ENCODE data around the gene B3GNT3.
"Not testable (repeated sequence)": the region's sequence is repeated elsewhere in the genome, so short reads cannot be mapped to it uniquely, and the experiment has no call there.

The B3GNT3 gene

GRCh38 chr19:17770613-17771012, 24.3 kb upstream of the B3GNT3 start:
- DNase-seq = no peak

DNA sequence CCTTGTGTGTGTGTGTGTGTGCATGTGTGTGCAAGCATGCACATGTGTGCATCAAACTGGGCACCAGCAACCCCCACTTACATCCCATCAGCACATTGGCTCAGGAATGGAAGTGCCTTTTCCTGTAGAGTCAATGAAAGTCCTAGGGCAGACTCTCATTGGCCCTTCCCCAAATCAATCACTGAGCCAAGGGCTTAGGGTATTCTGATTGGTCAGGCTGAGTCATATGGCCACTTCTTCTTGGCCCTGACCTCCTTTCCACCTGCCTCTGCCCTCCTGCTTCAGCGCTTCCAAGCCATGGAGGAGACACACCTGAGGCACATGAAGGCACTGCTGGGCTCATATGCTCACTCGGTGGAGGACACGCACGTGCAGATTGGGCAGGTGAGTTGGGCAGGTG, 22.8 kb upstream of the B3GNT3 start:
- DNase-seq = no peak

DNA sequence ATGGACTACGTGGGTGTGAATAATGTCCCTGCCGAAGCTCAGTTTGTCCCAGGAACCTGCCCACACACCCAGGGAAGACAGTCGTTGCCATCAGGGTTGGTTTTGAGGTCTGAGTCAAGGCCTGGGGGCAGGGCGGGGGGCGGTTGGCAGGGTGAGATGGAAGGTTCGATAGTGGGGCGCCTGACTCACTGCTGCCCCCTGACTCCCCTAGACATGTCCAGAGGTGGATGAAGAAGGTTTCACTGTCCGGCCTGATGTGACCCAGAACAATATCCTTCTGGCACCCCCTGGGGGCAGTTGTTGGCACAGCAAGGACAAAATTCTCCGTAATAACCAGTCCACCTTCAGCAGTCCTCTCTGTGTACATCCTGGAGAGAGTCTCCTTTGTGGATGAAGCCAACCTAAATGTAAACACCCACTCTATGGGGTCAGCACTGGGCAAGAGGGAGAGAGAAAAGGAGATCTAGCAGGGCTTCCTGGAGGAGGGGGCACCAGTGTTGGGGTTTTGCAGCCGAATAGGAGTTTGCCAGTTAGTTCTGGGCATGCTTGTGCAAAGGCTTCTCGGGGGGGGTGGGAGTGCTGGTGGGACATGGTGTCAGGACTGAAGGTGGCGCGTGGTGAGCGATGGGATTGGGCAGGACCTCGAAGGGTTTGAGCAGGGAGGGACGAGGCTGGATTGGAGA, 19.6 kb upstream of the B3GNT3 start:
- no peak for DNase-seq

DNA sequence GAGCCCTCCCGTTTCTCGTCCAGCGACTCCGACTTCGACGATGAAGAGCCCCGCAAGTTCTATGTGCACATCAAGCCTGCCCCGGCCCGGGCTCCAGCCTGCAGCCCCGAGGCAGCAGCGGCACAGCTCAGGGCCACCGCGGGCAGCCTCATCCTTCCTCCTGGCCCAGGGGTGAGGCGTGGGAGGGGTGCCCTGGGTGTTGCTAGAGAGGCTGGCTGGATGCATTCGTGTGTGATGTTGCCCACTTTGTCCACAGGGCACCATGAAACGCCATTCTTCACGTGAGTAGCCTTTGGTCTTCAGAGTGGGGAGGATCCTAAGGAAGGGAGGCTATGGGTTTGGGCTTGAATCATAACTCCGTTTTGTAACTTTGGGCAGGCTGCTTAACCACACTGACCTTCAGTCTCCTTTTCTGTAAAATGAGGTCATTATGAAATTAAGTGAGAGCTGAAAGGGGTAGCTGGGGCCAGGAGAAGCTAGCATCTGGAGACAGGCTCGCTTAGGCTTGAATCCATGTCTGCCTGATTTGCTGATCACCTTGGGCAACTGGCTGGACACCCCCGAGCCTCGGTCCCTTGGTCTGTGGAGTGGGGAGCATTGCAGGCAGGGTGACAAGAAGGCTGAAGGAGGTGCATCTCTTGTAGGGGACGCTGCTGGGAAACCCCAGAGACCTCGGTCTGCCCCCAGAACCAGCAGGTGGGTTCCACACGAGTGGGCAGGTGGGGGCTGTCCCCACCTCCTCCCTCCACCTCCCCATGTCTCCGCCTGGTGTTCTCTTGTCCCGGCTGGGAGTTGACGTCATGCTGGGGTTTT, 18.7 kb upstream of the B3GNT3 start:
- DNase-seq = no peak

DNA sequence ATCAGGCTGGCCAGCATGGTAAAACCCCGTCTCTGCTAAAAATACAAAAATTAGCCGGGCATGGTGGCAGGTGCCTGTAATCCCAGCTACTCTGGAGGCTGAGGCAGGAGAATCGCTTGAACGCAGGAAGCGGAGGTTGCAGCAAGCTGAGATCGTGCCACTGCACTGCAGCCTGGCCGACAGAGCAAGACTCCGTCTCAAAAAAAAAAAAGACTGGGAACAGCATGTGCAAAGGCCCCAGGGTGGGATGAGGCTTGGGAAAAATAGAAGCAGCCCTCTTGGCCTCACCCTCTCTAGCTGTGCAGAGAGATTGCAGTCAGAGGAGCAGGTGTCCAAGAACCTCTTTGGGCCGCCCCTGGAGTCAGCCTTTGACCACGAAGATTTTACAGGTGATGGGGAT, 17.1 kb upstream of the B3GNT3 start:
- not testable (repeated sequence) for DNase-seq

DNA sequence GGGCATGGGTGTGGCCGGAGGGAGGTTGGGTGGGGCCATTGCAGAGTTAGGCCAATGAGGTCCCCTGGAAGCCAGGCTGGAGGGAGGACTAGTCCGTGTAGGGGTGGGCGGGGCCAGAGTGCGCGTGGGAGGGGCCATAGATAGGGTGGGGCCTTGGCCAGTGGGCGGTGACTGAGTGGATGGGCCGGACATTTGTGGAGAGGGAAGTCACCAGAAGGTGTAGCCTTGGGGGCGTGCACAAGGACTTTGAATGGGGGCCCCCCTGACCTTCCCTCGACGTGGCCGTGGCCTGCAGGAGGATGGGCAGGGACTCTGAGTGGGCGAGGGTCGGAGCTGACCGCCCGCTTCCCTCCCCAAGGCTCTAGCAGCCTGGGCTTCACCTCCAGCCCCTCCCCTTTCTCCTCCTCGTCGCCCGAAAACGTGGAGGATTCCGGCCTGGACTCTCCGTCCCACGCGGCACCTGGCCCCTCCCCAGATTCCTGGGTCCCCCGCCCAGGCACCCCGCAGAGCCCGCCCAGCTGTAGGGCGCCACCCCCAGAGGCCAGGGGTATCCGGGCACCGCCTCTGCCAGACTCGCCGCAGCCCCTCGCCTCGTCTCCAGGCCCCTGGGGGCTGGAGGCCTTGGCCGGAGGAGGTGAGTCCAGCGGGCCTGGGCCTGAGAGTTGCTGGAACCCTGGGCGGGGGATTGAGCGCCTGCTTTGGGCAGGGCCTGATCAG, 16.5 kb upstream of the B3GNT3 start:
- no peak for DNase-seq

GRCh38 chr19:17778968-17779929, 15.7 kb upstream of the B3GNT3 start:
- no peak for DNase-seq

DNA sequence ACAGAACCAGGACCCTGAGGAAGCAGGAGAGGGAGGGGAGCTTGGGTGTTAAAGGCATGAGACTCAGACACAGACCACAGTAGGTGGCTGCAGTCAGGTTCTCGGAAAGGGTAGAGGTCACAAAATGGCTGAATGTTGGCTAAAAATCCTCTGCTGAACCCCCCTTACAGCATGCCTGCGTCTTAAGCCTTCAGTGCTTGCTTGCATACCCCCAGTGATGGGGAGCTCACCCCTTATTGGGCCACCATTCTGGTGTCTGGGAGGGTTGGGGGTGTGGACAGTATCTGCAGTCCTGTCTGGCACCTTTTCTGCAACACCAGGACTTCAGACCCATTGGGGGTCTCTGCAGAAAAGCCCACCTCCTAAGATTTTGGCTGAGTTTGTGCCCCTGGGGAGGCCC, 14.2 kb upstream of the B3GNT3 start:
- no peak for DNase-seq

DNA sequence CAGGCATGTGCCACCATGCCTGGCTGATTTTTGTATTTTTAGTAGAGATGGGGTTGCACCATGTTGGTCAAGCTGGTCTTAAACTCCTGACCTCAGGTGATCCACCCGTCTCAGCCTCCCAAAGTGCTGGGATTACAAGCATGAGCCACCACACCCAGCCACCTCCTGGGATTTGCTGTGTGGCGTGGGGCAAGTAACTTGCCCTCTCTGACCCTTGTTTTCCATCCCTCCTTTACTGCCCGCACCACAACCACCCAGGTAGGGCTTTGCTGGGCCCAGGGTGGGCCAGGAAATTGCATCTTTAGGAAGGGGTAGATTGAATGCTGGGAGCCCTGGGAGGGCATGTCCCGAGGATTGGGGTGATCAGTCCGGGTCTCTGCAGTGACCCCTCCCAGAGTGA, 11.2 kb upstream of the B3GNT3 start:
- DNase-seq = not testable (repeated sequence)

GRCh38 chr19:17784201-17785008, 10.5 kb upstream of the B3GNT3 start:
- DNase-seq = no peak

DNA sequence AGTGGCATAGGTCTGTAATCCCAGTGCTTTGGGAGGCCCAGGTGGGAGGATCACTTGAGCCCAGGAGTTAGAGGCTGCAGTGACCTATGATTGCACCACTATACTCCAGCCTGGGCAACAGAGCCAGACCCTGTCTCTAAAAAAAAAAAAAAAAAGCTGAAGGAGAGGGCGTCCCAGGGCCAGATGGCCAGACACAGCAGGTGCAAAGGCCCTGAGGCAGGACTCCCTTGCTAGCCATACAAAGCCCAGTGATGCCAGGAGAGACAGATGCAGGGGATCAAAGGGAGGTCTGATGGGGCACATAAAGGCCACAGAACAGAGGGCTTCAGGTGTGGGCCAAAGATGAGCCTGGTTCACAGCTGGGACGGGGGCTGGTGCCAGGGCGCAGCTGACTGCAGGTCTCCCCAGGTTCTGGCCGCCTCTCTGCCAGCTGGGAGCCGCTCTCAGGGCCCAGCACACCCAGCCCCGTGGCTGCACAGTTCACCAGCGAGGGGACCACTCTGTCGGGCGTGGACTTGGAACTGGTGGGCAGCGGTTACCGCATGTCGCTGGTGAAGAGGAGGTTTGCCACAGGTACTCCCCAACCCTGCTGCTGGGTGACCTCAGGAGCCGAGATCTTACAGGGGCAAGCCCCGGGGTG, 7.5 kb upstream of the B3GNT3 start:
- no peak for DNase-seq

GRCh38 chr19:17788632-17789031, 6.3 kb upstream of the B3GNT3 start:
- no peak for DNase-seq

DNA sequence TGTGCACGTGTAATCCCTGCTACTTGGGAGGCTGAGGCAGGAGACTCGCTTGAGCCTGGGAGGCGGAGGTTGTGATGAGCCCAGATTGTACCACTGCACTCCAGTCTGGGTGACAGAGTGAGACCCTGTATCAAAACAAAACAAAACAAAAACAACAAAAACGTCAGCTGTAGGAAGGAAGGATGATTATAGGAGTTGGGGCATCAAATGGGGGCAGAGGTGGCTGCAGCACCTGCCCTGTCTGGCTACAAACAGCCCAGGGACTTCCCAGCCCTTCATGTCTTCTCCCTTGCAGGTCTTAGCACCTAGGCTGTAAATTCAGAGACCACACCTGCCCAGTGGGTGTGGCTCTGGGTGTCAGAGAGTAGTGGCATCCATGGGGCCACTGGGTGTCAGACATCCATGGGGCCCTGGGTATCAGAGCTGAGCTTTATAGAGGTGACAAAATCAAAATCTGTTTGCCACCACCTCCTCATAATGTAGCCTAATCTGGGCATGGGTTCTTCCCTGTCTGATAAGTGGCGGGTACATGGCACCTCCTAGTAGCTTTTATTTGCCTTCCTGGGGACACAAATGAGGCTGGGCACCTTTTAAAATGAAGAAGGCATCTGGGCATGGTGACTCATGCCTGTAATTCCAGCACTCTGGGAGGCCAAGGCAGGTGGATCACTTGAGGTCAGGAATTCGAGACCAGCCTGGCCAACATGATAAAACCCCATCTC, 4.7 kb upstream of the B3GNT3 start:
- no peak for DNase-seq

DNA sequence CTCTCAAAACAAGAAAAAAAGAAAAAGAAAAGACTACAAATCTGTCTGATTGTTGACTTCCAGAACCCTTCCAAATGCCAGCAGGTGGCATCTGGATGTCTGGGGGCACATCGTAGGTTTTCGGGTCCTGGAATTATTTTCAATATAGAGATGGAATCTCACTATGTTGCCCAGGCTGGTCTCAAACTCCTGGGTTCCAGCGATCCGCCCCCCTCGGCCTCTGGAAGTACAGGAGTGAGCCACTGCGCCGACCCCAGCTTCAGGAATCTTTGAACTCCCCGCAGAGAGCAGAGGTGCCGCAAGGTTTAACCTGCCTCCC, 567 bp upstream of the B3GNT3 start:
- no peak for DNase-seq

DNA sequence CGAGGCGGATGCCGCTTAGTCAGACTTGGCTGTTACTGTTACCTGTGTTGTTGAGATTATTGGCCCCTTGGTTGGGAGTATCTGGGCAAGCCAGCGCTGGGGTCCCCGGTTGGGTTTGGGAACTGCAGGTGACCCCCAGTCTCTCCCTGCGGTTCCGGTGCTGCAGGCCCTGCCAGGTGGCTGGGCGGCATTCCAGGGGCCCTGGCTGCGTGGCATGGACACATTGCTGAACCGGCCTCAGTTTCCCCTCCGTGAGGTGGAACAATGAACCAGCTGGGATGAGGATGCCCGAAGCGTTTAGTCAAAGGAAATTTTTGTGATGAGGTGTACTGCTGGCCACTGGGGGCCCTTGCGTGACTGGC, 538 bp downstream of the B3GNT3 start:
- no peak for DNase-seq

GRCh38 chr19:17796013-17796837, 1.3 kb downstream of the B3GNT3 start:
- DNase-seq = no peak

DNA sequence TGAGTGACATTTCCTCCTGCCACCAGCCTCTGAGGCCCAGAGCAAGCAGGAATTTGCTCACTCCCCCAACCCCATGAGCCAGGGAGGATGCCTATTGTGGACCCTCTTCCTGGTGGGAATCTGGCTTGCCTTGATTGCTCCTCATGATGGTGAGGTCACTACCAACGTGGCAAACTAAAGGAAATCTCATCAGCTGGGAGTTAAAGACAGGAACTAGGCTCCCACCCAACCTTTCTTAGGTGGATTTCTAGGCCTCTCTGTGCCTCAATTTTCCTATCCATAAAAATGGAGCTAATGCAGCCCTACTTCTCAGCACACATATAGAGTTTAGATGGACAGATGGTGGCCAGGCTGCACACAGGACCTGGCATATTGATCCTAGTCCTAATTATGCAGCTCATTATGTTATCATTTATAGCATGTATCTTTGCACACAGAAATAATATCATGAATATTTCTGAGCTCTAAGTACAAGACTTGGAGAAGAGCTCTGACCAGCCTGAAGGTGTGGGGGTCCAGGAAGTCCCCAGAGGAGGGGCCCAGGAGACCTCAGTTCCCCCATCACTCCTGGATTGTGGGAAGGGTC, 2.0 kb downstream of the B3GNT3 start:
- DNase-seq = no peak

DNA sequence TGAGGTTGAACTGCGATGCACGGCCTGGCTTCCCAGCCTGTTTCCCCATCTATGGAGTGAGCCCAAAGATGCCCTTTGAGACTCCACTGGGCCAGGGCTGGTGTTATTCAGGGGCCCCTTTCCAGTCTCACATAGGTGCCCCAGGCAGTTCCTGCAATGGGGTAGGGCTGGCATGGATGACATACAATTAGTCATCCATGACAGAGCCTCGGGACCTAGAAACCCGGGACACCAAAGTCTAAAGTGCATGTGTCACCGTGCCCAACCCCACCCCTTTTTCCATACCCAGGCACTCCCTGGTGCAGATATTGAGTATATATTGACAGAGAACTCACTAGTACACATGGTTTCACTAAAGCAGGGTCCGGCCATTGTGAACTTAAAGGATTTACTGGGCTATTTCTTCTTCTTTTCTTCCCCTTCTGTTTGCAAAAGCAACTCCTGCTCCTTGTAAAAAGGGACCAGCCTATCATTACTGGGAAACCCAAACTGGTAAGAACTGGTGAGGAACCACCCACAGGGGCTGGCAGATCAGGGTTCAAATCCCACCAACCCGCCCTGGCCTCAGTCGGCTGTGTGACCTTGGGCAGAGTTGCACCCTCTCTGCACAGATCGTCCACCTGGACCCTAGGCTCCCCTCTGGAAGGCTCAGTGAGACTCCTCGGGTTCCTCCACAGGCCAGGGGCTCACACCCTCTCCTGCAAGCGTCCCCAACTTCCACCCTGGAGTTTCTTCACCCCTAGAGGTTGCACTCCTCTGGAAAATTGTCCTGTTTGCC, 2.7 kb downstream of the B3GNT3 start:
- DNase-seq = no peak

- not testable (repeated sequence) for DNase-seq
Observed at GRCh38 chr19:17798599-17798998, 3.7 kb downstream of the B3GNT3 start.
